Astrocyte (in vitro differentiated cells and primary cell): ENCODE results near the gene LPAR2. TPM values are rescaled to one million over a fixed set of nuclear protein-coding genes. Genes with fewer than 3 reads are reported as not detected.

Experiments used
- DNase-seq: peaks from one replicate; pipeline ENCODE4 v3.0.0-alpha.2; 2010; ENCODE audit warnings: low read depth
- FAIRE-seq: peaks from 2 replicates; lab custom pipeline; 2011; peaks lifted over from hg19 to GRCh38; lab: Jason Lieb, UNC
- H2AFZ ChIP-seq: 2 replicates; pipeline ENCODE4 v1.6.0; 2012; ENCODE audit warnings: low read depth, low read length, inconsistent platforms
- H3K27ac ChIP-seq: 2 replicates; pipeline ENCODE4 v1.5.1; 2011; ENCODE audit warnings: low read depth, low read length, inconsistent platforms
- H3K27me3 ChIP-seq: 2 replicates; pipeline ENCODE4 v1.6.0; 2011; ENCODE audit warnings: low read length, inconsistent platforms; ENCODE audit not compliant: insufficient read depth
- H3K36me3 ChIP-seq: 2 replicates; pipeline ENCODE4 v1.5.1; 2011; ENCODE audit warnings: low read length, inconsistent platforms; ENCODE audit not compliant: insufficient read depth
- H3K4me1 ChIP-seq: 2 replicates; pipeline ENCODE4 v1.5.1; 2011; ENCODE audit warnings: low read length, inconsistent platforms; ENCODE audit not compliant: insufficient read depth
- H3K4me2 ChIP-seq: 2 replicates; pipeline ENCODE4 v1.6.0; 2012; ENCODE audit warnings: low read length, inconsistent platforms
- H3K4me3 ChIP-seq: 2 replicates; pipeline ENCODE4 v1.5.1; 2011; ENCODE audit warnings: low read depth, mild to moderate bottlenecking, low read length, inconsistent platforms; ENCODE audit not compliant: insufficient read depth
- H3K79me2 ChIP-seq: 2 replicates; pipeline ENCODE4 v1.6.0; 2012; ENCODE audit warnings: mild to moderate bottlenecking, low read length, inconsistent platforms; ENCODE audit not compliant: insufficient read depth
- H3K9ac ChIP-seq: 2 replicates; pipeline ENCODE4 v1.6.0; 2012; ENCODE audit warnings: mild to moderate bottlenecking, low read length, inconsistent platforms
- H3K9me3 ChIP-seq: 2 replicates; pipeline ENCODE4 v1.5.1; 2012; ENCODE audit warnings: low read depth, mild to moderate bottlenecking, low read length, inconsistent platforms; ENCODE audit not compliant: insufficient read depth
- H4K20me1 ChIP-seq: 2 replicates; pipeline ENCODE4 v1.6.0; 2012; ENCODE audit warnings: low read length, inconsistent platforms; ENCODE audit not compliant: insufficient read depth
- H3K27ac Mint-ChIP-seq: one replicate; pipeline ENCODE4 v1.8.0; 2021; ENCODE audit warnings: mild to moderate bottlenecking, mixed read lengths; ENCODE audit not compliant: unreplicated experiment
- H3K27me3 Mint-ChIP-seq: one replicate; pipeline ENCODE4 v1.8.0; 2021; ENCODE audit warnings: low read depth, mixed read lengths; ENCODE audit not compliant: unreplicated experiment
- H3K36me3 Mint-ChIP-seq: one replicate; pipeline ENCODE4 v1.8.0; 2021; ENCODE audit warnings: low read depth, mixed read lengths; ENCODE audit not compliant: unreplicated experiment
- H3K4me1 Mint-ChIP-seq: one replicate; pipeline ENCODE4 v1.8.0; 2021; ENCODE audit warnings: low read depth, mixed read lengths; ENCODE audit not compliant: unreplicated experiment
- H3K4me3 Mint-ChIP-seq: one replicate; pipeline ENCODE4 v1.8.0; 2021; ENCODE audit warnings: mild to moderate bottlenecking, moderate library complexity, mixed read lengths; ENCODE audit not compliant: unreplicated experiment
- H3K9me3 Mint-ChIP-seq: one replicate; pipeline ENCODE4 v1.8.0; 2021; ENCODE audit warnings: mild to moderate bottlenecking, mixed read lengths; ENCODE audit not compliant: unreplicated experiment
- CTCF ChIP-seq: IDR thresholded peaks from 2 replicates; pipeline ENCODE4 v1.5.1; 2011; ENCODE audit warnings: low read depth, mild to moderate bottlenecking, inconsistent platforms, low read length, moderate library complexity; ENCODE audit not compliant: insufficient read depth
- EZH2 ChIP-seq: IDR thresholded peaks from 2 replicates; pipeline ENCODE4 v1.6.1; 2012; ENCODE audit warnings: mild to moderate bottlenecking, low read length, inconsistent platforms; ENCODE audit not compliant: insufficient read depth
- total RNA-seq: library from RNA; stranded (reverse); gene quantifications from 2 replicates; pipeline ENCODE4 v1.2.1, GENCODE V29; 2021

Gene LPAR2
- total RNA-seq, 1 donor from 2014 or later: 20.1 TPM

GRCh38 chr19:19618219-19619051 is 9.6 kb downstream of the LPAR2 start, which contains the start of gene PBX4:
PBX4 (minus strand) TSS chr19:19618687; CDS start chr19:19618629, 58 bp downstream.
- H3K36me3 Mint-ChIP-seq: peaks cover 9% of the 10 kb centered on the region
- Histone ChIP-seq H3K79me2 (no peaks in the 10 kb centered on the region), H3K36me3 (no peaks in the 10 kb centered on the region), H3K27ac (no peak within 1 kb of the TSS), H4K20me1 (no peaks in the 10 kb centered on the region), H3K9me3 (no peaks in the 10 kb centered on the region), H3K9ac (peak within 1 kb of the TSS; percentile 56), H2AFZ (peak within 1 kb of the TSS; percentile 86), H3K4me1 (peaks cover 5% of the 10 kb centered on the region), H3K4me2 (peak within 1 kb of the TSS; percentile 83), H3K4me3 (peak within 1 kb of the TSS; percentile 54), H3K27me3 (peaks cover 4% of the 10 kb centered on the region)
- peaks cover 6% of the 10 kb centered on the region for H3K4me1 Mint-ChIP-seq
- peaks cover 5% of the 10 kb centered on the region for H3K27me3 Mint-ChIP-seq
- DNase-seq: peak; percentile 68
- H3K4me3 Mint-ChIP-seq: peak within 1 kb of the TSS; percentile 81
- no peaks in the 10 kb centered on the region for H3K9me3 Mint-ChIP-seq
- H3K27ac Mint-ChIP-seq: peak within 1 kb of the TSS; percentile 69
- TF ChIP-seq EZH2: no peak
- TF ChIP-seq CTCF: no peak
- FAIRE-seq: no peak

GRCh38 chr19:19615086-19615485 is 12.9 kb downstream of the LPAR2 start:
- H3K9me3 ChIP-seq: no peaks in the 10 kb centered on the region
- H3K36me3 Mint-ChIP-seq: peaks cover 7% of the 10 kb centered on the region
- no peaks in the 10 kb centered on the region for H3K9me3 Mint-ChIP-seq
- peaks cover 5% of the 10 kb centered on the region for H3K4me1 ChIP-seq
- peaks cover 4% of the 10 kb centered on the region for H3K27me3 ChIP-seq
- H3K4me1 Mint-ChIP-seq: peaks cover 11% of the 10 kb centered on the region
- FAIRE-seq: no peak
- no peak overlapping the region for H3K4me3 Mint-ChIP-seq
- H3K27ac Mint-ChIP-seq: no peak overlapping the region
- H3K79me2 ChIP-seq: no peaks in the 10 kb centered on the region
- DNase-seq: peak; percentile 24
- no peak overlapping the region for H3K4me3 ChIP-seq
- H3K9ac ChIP-seq: no peak overlapping the region
- H3K4me2 ChIP-seq: no peak overlapping the region
- H3K27me3 Mint-ChIP-seq: peaks cover 7% of the 10 kb centered on the region
- TF ChIP-seq CTCF (no peak), EZH2 (no peak)
- no peaks in the 10 kb centered on the region for H3K36me3 ChIP-seq
- no peak overlapping the region for H3K27ac ChIP-seq
- no peaks in the 10 kb centered on the region for H4K20me1 ChIP-seq
- no peak overlapping the region for H2AFZ ChIP-seq

- H2AFZ ChIP-seq: no peak overlapping the region
- DNase-seq (no peak), FAIRE-seq (no peak)
- H3K4me1 ChIP-seq: peaks cover 3% of the 10 kb centered on the region
- no peaks in the 10 kb centered on the region for H3K36me3 ChIP-seq
- H3K9me3 Mint-ChIP-seq: no peaks in the 10 kb centered on the region
- H3K36me3 Mint-ChIP-seq: peaks cover 3% of the 10 kb centered on the region
- peaks cover 9% of the 10 kb centered on the region for H3K4me1 Mint-ChIP-seq
- H3K27ac Mint-ChIP-seq: no peak overlapping the region
- no peaks in the 10 kb centered on the region for H4K20me1 ChIP-seq
- no peaks in the 10 kb centered on the region for H3K9me3 ChIP-seq
- peaks cover 4% of the 10 kb centered on the region for H3K27me3 ChIP-seq
- H3K9ac ChIP-seq: no peak overlapping the region
- H3K4me2 ChIP-seq: no peak overlapping the region
- TF ChIP-seq EZH2 (no peak), CTCF (no peak)
- H3K27ac ChIP-seq: no peak overlapping the region
- H3K79me2 ChIP-seq: no peaks in the 10 kb centered on the region
- H3K4me3 ChIP-seq: no peak overlapping the region
- peak overlapping the region; percentile 23 for H3K4me3 Mint-ChIP-seq
- peaks cover 7% of the 10 kb centered on the region for H3K27me3 Mint-ChIP-seq
Measured at GRCh38 chr19:19613506-19613905, 14.5 kb downstream of the LPAR2 start.
